HepG2 (cell line): ENCODE measurements around the gene ADH4. TPM values are rescaled to one million over a fixed set of nuclear protein-coding genes. Genes with fewer than 3 reads are reported as not detected.

Experiments used
- AKAP8 ChIP-seq: sonication (generic); formaldehyde crosslinking; IDR thresholded peaks from 2 replicates; pipeline ENCODE4 v1.5.1; 2020; ENCODE audit warnings: mild to moderate bottlenecking, missing genetic modification reagents
- ARID2 ChIP-seq: sonication (generic); formaldehyde crosslinking; IDR thresholded peaks from 2 replicates; pipeline ENCODE4 v1.8.1; 2022; ENCODE audit warnings: mild to moderate bottlenecking, missing genetic modification reagents, borderline replicate concordance
- ATAD3A ChIP-seq: sonication (generic); formaldehyde crosslinking; IDR thresholded peaks from 2 replicates; pipeline ENCODE4 v1.4.0; 2020; ENCODE audit warnings: missing genetic modification reagents
- ELF3 ChIP-seq: IDR thresholded peaks from 2 replicates; pipeline ENCODE4 v1.6.1; 2016; ENCODE audit warnings: missing genetic modification reagents, missing compliant biosample characterization
- FOXP4 ChIP-seq: sonication (generic); formaldehyde crosslinking; IDR thresholded peaks from 2 replicates; pipeline ENCODE4 v1.4.0; 2020; ENCODE audit warnings: missing genetic modification reagents
- GMEB2 ChIP-seq: IDR thresholded peaks from 2 replicates; pipeline ENCODE4 v1.6.1; 2016; ENCODE audit warnings: missing biosample characterization, missing genetic modification reagents, low read depth
- GPN1 ChIP-seq: sonication (generic); formaldehyde crosslinking; IDR thresholded peaks from 2 replicates; pipeline ENCODE4 v1.5.1; 2020; ENCODE audit warnings: missing genetic modification reagents, borderline replicate concordance
- MAFG ChIP-seq: sonication (generic); formaldehyde crosslinking; IDR thresholded peaks from 2 replicates; pipeline ENCODE4 v1.5.1; 2020; ENCODE audit warnings: mild to moderate bottlenecking, missing genetic modification reagents
- MIXL1 ChIP-seq: IDR thresholded peaks from 2 replicates; pipeline ENCODE4 v1.6.1; 2016
- MLLT10 ChIP-seq: sonication (generic); formaldehyde crosslinking; IDR thresholded peaks from 2 replicates; pipeline ENCODE4 v1.4.0; 2020; ENCODE audit warnings: missing genetic modification reagents
- PPARG ChIP-seq: conservative IDR thresholded peaks from 2 replicates; pipeline ENCODE4 v1.6.1; 2016; ENCODE audit warnings: missing biosample characterization, missing genetic modification reagents
- RAD21 ChIP-seq: fragments of 450-650 bp; formaldehyde crosslinking; IDR thresholded peaks from 2 replicates; pipeline ENCODE4 v1.5.0; 2020; ENCODE audit warnings: mild to moderate bottlenecking
- TFDP2 ChIP-seq: sonication (generic); formaldehyde crosslinking; IDR thresholded peaks from 2 replicates; pipeline ENCODE4 v1.4.0; 2020; ENCODE audit warnings: missing genetic modification reagents
- THAP7 ChIP-seq: sonication (generic); formaldehyde crosslinking; IDR thresholded peaks from 2 replicates; pipeline ENCODE4 v1.8.1; 2023; ENCODE audit warnings: mild to moderate bottlenecking, missing genetic modification reagents
- TMF1 ChIP-seq: sonication (generic); formaldehyde crosslinking; IDR thresholded peaks from 2 replicates; pipeline ENCODE4 v1.8.1; 2022; ENCODE audit warnings: low read depth, missing genetic modification reagents
- ZC3H13 ChIP-seq: sonication (generic); formaldehyde crosslinking; IDR thresholded peaks from 2 replicates; pipeline ENCODE4 v1.8.1; 2023; ENCODE audit warnings: mild to moderate bottlenecking, missing genetic modification reagents, moderate library complexity
- ZFP37 ChIP-seq: sonication (generic); formaldehyde crosslinking; IDR thresholded peaks from 2 replicates; pipeline ENCODE4 v1.4.0; 2020; ENCODE audit warnings: missing genetic modification reagents, borderline replicate concordance
- ZMYM3 ChIP-seq: sonication (generic); formaldehyde crosslinking; IDR thresholded peaks from 2 replicates; pipeline ENCODE4 v1.5.1; 2020; ENCODE audit warnings: mild to moderate bottlenecking, missing genetic modification reagents
- ZNF20 ChIP-seq: sonication (generic); formaldehyde crosslinking; IDR thresholded peaks from 2 replicates; pipeline ENCODE4 v1.4.0; 2020; ENCODE audit warnings: mild to moderate bottlenecking, moderate library complexity, missing genetic modification reagents
- ZNF333 ChIP-seq: sonication (generic); formaldehyde crosslinking; IDR thresholded peaks from 2 replicates; pipeline ENCODE4 v1.4.0; 2020; ENCODE audit warnings: mild to moderate bottlenecking, missing genetic modification reagents, borderline replicate concordance
- ZNF446 ChIP-seq: sonication (generic); formaldehyde crosslinking; IDR thresholded peaks from 2 replicates; pipeline ENCODE4 v1.5.0; 2020; ENCODE audit warnings: mild to moderate bottlenecking, missing genetic modification reagents
- ZNF496 ChIP-seq: sonication (generic); formaldehyde crosslinking; IDR thresholded peaks from 2 replicates; pipeline ENCODE4 v1.8.1; 2023; ENCODE audit warnings: mild to moderate bottlenecking, moderate library complexity, missing genetic modification reagents; ENCODE audit not compliant: insufficient replicate concordance
- ZNF557 ChIP-seq: sonication (generic); formaldehyde crosslinking; IDR thresholded peaks from 2 replicates; pipeline ENCODE4 v1.4.0; 2020; ENCODE audit warnings: missing genetic modification reagents
- ZNF644 ChIP-seq: IDR thresholded peaks from 2 replicates; pipeline ENCODE4 v1.6.1; 2016; ENCODE audit warnings: low read depth
- polyA plus RNA-seq, 8 experiments: library from polyadenylated mRNA; depleted of rRNA in 3 of 8; stranded (reverse) in 7 of 8; unstranded in 1 of 8; fragments of >200 nt; fragmentation: Illumina TruSeq in 4 of 8; extraction: Trizol in 4 of 8; gene quantifications; 2 replicates each; pipeline versions ENCODE4 v1.2.1 to v1.2.3, GENCODE V29; 2011 to 2016; ENCODE audit warnings: low read depth in 4 of 8, missing spikeins in 1 of 8, mixed read lengths in 1 of 8; ENCODE audit not compliant: insufficient read depth in 1 of 8
- total RNA-seq, 5 experiments: library from RNA; depleted of rRNA; stranded (reverse); fragments of >200 nt; fragmentation: Illumina TruSeq; extraction: Trizol; gene quantifications; 2 replicates each; pipeline ENCODE4 v1.2.3, GENCODE V29; 2016; ENCODE audit warnings: low read depth in 1 of 5

ADH4 gene
- total and polyA plus RNA-seq, 2 of the 13 experiments (the other 11 are each of a cell fraction or from before 2014, with no cell fraction given), result 24.3 to 31.1 TPM

GRCh38 chr4:99088481-99089365, 55.4 kb downstream of the ADH4 start, which contains the start of gene ADH5 (continued):
- no peak for TF ChIP-seq ZMYM3
- TF ChIP-seq FOXP4 (CRISPR knock-in tag), result no peak
- TF ChIP-seq TMF1 (CRISPR knock-in tag), result peak; percentile 67; the same call in 1 of the 2 replicates
- no peak for TF ChIP-seq ZNF20 (CRISPR knock-in tag)
- TF ChIP-seq ZNF446, result 0 out of 2 replicates have a peak, but pooled peaks have one; percentile 17
- no peak for TF ChIP-seq AKAP8
- peak; percentile 56; the same call in 1 of the 2 replicates for TF ChIP-seq ZC3H13 (CRISPR knock-in tag)
- peak; percentile 55; the same call in 1 of the 2 replicates for TF ChIP-seq GMEB2 (CRISPR knock-in tag)
- no peak for TF ChIP-seq ZNF496 (CRISPR knock-in tag)
- no peak for TF ChIP-seq ATAD3A (CRISPR knock-in tag)
- TF ChIP-seq GPN1 (CRISPR knock-in tag), result no peak
- no peak for TF ChIP-seq THAP7 (CRISPR knock-in tag)
- TF ChIP-seq RAD21, result 0 out of 2 replicates have a peak, but pooled peaks have one; percentile 8
- peak; percentile 61; the same call in 1 of the 2 replicates for TF ChIP-seq ELF3 (CRISPR knock-in tag)
- TF ChIP-seq MIXL1 (CRISPR knock-in tag), result peak; percentile 43; the same call in 1 of the 2 replicates
- peak; percentile 53; the same call in 1 of the 2 replicates for TF ChIP-seq ARID2 (CRISPR knock-in tag)
- TF ChIP-seq PPARG (CRISPR knock-in tag), result no peak
- peak; percentile 23; the same call in 1 of the 2 replicates for TF ChIP-seq MLLT10 (CRISPR knock-in tag)
- no peak for TF ChIP-seq ZNF557 (CRISPR knock-in tag)
- TF ChIP-seq MAFG, result no peak
- TF ChIP-seq TFDP2 (CRISPR knock-in tag), result peak; percentile 29
- no peak for TF ChIP-seq ZNF333 (CRISPR knock-in tag)
- no peak for TF ChIP-seq ZFP37 (CRISPR knock-in tag)
- TF ChIP-seq ZNF644 (CRISPR knock-in tag), result no peak
